Measurements from ENCODE around the gene TDRD3.

- TF ChIP-seq POLR2AphosphoS5 (IDR thresholded peaks at IDR 0.05; ENCODE audit: borderline replicate concordance, low read depth, low read length) (no peak), EZH2 (IDR thresholded peaks at IDR 0.05) (no peak)
These were observed 226.1 kb downstream of the TDRD3 start for GRCh38 chr13:60623151-60623550.
